ENCODE results near the gene IL20RA. TPM values are rescaled to one million over a fixed set of nuclear protein-coding genes. Genes with fewer than 3 reads are reported as not detected.

The IL20RA gene
- total RNA-seq, 1 donor from 2014 or later = 4.5 TPM

GRCh38 chr6:137025786-137026730 is 18.7 kb downstream of the IL20RA start:
- peak; percentile 91 for DNase-seq (ENCODE audit: low read depth)
- Histone ChIP-seq H3K27me3 (ENCODE audit: control insufficient read depth, insufficient read depth, low read length) (no peaks in the 10 kb centered on the region), H3K36me3 (ENCODE audit: control insufficient read depth, insufficient read depth, low read length) (no peaks in the 10 kb centered on the region), H3K4me3 (ENCODE audit: low read depth, low read length) (no peak overlapping the region)
- TF ChIP-seq, protein P1, sequence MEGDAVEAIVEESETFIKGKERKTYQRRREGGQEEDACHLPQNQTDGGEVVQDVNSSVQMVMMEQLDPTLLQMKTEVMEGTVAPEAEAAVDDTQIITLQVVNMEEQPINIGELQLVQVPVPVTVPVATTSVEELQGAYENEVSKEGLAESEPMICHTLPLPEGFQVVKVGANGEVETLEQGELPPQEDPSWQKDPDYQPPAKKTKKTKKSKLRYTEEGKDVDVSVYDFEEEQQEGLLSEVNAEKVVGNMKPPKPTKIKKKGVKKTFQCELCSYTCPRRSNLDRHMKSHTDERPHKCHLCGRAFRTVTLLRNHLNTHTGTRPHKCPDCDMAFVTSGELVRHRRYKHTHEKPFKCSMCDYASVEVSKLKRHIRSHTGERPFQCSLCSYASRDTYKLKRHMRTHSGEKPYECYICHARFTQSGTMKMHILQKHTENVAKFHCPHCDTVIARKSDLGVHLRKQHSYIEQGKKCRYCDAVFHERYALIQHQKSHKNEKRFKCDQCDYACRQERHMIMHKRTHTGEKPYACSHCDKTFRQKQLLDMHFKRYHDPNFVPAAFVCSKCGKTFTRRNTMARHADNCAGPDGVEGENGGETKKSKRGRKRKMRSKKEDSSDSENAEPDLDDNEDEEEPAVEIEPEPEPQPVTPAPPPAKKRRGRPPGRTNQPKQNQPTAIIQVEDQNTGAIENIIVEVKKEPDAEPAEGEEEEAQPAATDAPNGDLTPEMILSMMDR (IDR thresholded peaks at IDR 0.05; ENCODE audit: insufficient read depth, low read length, severe bottlenecking) = no peak
- FAIRE-seq = peak; percentile 88

DNA sequence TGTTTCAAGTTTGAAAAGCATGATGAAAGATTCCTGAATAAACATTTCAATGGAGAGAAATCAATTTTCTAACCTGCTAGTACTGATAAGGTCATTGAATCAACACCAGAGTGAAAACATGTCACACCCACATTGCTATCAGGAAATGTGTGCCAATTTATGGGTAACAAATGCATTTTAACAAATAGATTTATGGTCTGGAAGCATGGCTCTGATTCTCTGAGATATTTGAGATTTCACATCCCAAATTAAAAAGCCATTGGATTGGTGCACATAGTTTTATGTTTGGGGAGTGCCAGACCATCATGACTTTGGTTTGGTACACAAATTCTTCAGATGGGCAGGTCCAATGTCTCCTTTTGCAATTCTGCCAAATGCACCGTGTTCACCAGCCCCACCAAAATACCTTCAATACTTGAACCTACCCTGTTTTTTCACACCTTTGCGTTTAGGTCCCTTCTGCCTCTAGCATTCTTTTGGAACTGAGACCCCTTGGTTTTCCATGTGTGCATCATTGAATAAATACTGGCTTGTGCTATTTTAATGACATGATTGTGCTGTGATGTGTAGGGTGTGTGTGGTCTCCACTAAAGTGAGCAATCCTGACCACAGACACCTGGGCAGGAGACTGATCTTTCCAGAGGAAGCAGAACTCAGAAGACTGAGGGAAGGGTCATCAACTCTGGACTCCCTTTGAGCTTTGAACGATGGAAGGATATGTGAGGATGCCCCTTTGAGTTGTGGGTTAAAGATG is 20.4 kb downstream of the IL20RA start:
- DNase-seq (ENCODE audit: low read depth) (peak; percentile 28), FAIRE-seq (peak; percentile 18)
- Histone ChIP-seq H3K27me3 (ENCODE audit: control insufficient read depth, insufficient read depth, low read length) (no peaks in the 10 kb centered on the region), H3K4me3 (ENCODE audit: low read depth, low read length) (no peak overlapping the region), H3K36me3 (ENCODE audit: control insufficient read depth, insufficient read depth, low read length) (no peaks in the 10 kb centered on the region)
- TF ChIP-seq, protein P1 (IDR thresholded peaks at IDR 0.05; ENCODE audit: insufficient read depth, low read length, severe bottlenecking) = no peak

DNA sequence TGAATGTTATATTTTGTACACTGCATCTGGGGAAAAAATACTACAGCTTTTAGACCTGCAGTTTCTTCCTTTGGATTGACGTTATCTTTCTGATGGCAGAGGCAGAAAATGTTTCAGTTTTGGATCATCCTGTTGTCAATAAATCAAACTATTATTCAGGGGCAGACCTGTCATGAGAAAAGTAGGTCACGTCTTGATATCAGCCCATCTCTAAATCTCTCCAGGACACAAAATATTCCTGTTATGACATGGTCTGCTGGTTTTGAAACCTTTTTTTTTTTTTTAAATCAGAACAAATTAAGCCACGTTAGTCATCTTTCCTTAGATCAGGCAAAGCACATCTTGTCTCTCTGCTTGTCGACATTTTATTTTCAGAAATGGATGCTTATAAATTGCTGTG is 24.0 kb downstream of the IL20RA start:
- no peak for DNase-seq (ENCODE audit: low read depth)
- FAIRE-seq = no peak
- Histone ChIP-seq H3K36me3 (ENCODE audit: control insufficient read depth, insufficient read depth, low read length) (no peaks in the 10 kb centered on the region), H3K27me3 (ENCODE audit: control insufficient read depth, insufficient read depth, low read length) (no peaks in the 10 kb centered on the region), H3K4me3 (ENCODE audit: low read depth, low read length) (no peak overlapping the region)
- TF ChIP-seq, protein P1 (IDR thresholded peaks at IDR 0.05; ENCODE audit: insufficient read depth, low read length, severe bottlenecking) = no peak

DNA sequence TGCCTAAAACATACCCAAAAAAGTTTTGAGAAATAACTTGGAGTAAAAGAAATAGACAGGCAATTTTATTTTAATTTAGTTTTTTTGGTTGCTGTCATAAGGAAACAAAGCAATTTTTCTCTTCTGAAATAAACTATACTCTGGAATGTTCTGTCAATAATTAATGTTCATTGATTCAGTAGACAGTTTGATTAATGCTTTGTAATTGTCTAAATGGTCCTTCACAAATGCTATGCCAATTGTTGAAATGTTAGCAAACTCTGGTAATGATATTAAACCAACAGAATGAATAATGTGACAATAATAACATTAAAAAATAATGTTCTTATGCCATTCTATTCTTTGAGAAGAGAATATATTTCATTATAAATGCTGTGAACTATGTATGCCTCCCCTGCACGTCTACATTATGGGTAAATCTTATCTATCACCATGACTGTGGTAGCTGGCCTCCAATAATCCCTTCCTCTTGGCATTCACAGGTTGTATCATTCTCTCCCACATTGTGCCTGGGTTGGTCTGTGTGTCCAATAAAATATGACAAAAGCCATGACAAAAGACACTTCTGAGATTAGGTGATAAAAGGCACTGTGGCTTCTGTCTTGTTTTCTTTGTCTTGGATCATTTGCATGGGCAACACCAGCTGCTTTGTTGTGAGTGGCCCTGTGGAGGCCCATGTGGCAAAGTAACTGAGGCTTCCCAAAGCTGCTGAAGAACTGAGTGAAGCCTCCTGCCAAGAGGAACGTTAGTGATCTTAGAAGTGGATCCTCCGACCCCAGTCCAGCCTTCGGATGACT is 25.1 kb downstream of the IL20RA start:
- no peak overlapping the region for H3K4me3 ChIP-seq (ENCODE audit: low read depth, low read length)
- TF ChIP-seq, protein P1 (IDR thresholded peaks at IDR 0.05; ENCODE audit: insufficient read depth, low read length, severe bottlenecking) = no peak
- no peaks in the 10 kb centered on the region for H3K27me3 ChIP-seq (ENCODE audit: control insufficient read depth, insufficient read depth, low read length)
- H3K36me3 ChIP-seq (ENCODE audit: control insufficient read depth, insufficient read depth, low read length) = no peaks in the 10 kb centered on the region
- DNase-seq (ENCODE audit: low read depth) (no peak), FAIRE-seq (no peak)

DNA sequence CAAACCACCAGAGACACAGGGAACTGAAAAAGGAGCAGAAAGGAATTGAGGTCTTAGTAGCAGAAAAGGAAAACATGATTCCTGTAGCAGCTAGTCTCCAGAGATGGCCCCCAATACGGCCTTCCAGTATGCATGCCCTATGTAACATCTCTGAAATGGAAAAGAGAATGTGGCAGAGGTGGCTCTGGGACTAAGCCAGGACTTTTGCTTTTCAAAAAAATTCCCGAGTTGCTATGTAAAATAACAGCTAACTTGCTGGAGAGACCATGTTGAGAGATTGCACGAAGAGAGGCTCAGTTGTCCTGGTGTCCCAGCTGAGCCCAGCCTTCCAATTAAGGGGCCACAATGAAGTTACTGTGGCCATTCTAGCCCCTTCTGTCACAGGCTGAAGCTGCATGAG is 27.7 kb downstream of the IL20RA start:
- no peaks in the 10 kb centered on the region for H3K36me3 ChIP-seq (ENCODE audit: control insufficient read depth, insufficient read depth, low read length)
- no peaks in the 10 kb centered on the region for H3K27me3 ChIP-seq (ENCODE audit: control insufficient read depth, insufficient read depth, low read length)
- DNase-seq (ENCODE audit: low read depth) (no peak), FAIRE-seq (peak; percentile 80)
- TF ChIP-seq, protein P1 (IDR thresholded peaks at IDR 0.05; ENCODE audit: insufficient read depth, low read length, severe bottlenecking) = no peak
- H3K4me3 ChIP-seq (ENCODE audit: low read depth, low read length) = no peak overlapping the region
